Measurements from ENCODE around the gene RPE65.

Gene RPE65

DNA sequence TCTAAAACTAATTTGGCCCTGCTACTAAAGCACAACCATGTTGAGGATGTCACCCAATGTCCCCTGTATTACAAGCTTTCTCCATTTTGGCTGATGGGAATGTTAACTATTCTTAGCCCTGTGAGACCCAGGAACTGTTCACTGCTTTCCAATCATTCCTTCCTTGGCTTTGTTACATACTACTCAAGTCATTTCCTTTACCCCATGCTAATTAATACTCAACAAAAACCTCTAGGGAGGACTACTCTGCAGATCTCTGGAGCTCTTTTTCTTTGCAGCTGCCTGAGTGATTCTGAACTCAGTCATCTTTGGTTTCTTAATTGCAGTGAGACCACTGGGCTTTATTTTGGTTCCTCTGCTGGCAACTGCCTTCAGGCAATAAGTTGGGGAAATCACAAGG lies 23.3 kb upstream of the RPE65 start:
- no peak overlapping the region for H3K4me2 ChIP-seq (ENCODE audit: low read length)
- no peak overlapping the region for H3K4me3 ChIP-seq (ENCODE audit: low read depth, low read length)
- TF ChIP-seq, protein P1, sequence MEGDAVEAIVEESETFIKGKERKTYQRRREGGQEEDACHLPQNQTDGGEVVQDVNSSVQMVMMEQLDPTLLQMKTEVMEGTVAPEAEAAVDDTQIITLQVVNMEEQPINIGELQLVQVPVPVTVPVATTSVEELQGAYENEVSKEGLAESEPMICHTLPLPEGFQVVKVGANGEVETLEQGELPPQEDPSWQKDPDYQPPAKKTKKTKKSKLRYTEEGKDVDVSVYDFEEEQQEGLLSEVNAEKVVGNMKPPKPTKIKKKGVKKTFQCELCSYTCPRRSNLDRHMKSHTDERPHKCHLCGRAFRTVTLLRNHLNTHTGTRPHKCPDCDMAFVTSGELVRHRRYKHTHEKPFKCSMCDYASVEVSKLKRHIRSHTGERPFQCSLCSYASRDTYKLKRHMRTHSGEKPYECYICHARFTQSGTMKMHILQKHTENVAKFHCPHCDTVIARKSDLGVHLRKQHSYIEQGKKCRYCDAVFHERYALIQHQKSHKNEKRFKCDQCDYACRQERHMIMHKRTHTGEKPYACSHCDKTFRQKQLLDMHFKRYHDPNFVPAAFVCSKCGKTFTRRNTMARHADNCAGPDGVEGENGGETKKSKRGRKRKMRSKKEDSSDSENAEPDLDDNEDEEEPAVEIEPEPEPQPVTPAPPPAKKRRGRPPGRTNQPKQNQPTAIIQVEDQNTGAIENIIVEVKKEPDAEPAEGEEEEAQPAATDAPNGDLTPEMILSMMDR (IDR thresholded peaks at IDR 0.05) = no peak
- H3K9ac ChIP-seq = no peak overlapping the region
- no peaks in the 10 kb centered on the region for H3K4me1 ChIP-seq
- H2AFZ ChIP-seq = no peak overlapping the region
- no peaks in the 10 kb centered on the region for H3K36me3 ChIP-seq (ENCODE audit: control insufficient read depth, insufficient read depth, low read length)
- no peaks in the 10 kb centered on the region for H3K27me3 ChIP-seq (ENCODE audit: control insufficient read depth, insufficient read depth, low read length)
- H3K9me3 ChIP-seq (ENCODE audit: control insufficient read depth, low read length) = no peaks in the 10 kb centered on the region
- H3K79me2 ChIP-seq = no peaks in the 10 kb centered on the region
- H3K27ac ChIP-seq = no peak overlapping the region

DNA sequence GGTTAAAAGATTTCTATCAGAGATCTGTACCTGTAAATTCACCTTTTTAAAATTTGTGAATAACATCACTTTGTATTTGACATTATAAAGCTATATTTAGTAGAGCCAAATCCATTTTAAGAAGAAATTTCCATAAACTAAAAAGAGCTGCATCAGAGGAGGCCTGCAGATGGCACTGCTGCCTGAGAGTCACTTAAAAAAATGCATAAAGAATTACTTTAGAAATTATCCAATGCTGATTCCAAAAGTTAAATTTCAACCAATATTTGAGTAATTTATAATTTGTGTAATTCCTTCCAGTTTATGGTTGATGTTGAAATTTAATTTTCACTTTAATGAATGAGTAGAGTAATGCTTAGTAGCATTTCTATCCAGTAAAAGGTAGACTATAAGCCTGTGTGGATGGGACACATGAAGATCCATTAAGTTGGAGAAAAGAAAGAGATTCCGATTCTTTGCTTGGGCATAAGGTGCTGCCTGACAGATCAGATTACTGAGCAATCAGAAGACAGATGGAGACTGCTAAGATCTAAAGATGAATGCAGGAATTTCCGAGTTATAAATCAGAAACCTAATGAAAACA lies 20.7 kb upstream of the RPE65 start:
- H3K27ac ChIP-seq = no peak overlapping the region
- H3K4me2 ChIP-seq (ENCODE audit: low read length) = no peak overlapping the region
- no peak overlapping the region for H3K4me3 ChIP-seq (ENCODE audit: low read depth, low read length)
- H3K36me3 ChIP-seq (ENCODE audit: control insufficient read depth, insufficient read depth, low read length) = no peaks in the 10 kb centered on the region
- H3K27me3 ChIP-seq (ENCODE audit: control insufficient read depth, insufficient read depth, low read length) = no peaks in the 10 kb centered on the region
- no peaks in the 10 kb centered on the region for H3K4me1 ChIP-seq
- no peak overlapping the region for H3K9ac ChIP-seq
- H3K79me2 ChIP-seq = no peaks in the 10 kb centered on the region
- TF ChIP-seq, protein P1 (IDR thresholded peaks at IDR 0.05) = peak; percentile 42
- H2AFZ ChIP-seq = no peak overlapping the region
- no peaks in the 10 kb centered on the region for H3K9me3 ChIP-seq (ENCODE audit: control insufficient read depth, low read length)

DNA sequence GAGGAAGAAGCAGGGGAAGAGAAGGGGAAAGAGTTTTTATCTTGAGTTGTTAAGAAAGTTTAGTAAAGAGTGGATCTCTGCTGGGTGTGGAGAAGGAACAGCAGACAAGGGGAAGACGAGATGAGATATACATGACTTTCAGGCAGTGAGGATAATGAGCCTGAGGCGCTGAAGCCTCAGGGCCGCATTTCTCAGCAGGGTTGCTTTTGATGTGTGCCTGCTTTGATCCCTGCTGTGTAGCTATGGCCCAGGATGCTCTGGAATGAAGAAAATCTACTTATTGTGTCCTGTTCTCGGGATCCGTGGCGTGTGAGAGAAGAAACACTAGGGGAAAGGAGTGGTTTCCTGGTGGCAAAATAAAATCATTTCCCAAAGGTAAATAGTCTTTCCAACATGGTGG lies 15.1 kb upstream of the RPE65 start:
- Histone ChIP-seq H2AFZ (no peak overlapping the region), H3K27ac (no peak overlapping the region), H3K79me2 (no peaks in the 10 kb centered on the region), H3K9ac (no peak overlapping the region), H3K4me2 (ENCODE audit: low read length) (no peak overlapping the region), H3K4me3 (ENCODE audit: low read depth, low read length) (no peak overlapping the region), H3K36me3 (ENCODE audit: control insufficient read depth, insufficient read depth, low read length) (peaks cover 3% of the 10 kb centered on the region), H3K9me3 (ENCODE audit: control insufficient read depth, low read length) (no peaks in the 10 kb centered on the region), H3K27me3 (ENCODE audit: control insufficient read depth, insufficient read depth, low read length) (no peaks in the 10 kb centered on the region), H3K4me1 (no peaks in the 10 kb centered on the region)
- TF ChIP-seq, protein P1 (IDR thresholded peaks at IDR 0.05) = no peak

DNA sequence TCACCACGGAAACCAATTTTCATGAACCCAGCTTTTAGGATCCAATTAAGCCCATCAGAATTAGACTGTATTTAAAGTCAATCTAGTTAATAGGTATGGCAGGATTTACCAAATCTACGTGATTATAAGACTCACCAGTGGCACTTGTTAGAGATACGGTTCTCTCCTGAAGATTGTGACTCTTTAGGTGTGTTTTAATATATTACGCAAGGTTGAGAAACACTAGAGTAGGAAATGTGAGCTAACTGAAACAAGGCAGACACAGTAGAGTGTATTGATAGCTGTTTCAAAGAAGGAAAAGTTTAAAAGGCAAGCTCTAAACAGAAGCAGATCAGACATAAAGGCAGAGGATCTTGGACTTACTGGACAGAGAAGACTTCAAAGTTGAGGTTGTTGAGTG lies 11.2 kb upstream of the RPE65 start:
- TF ChIP-seq, protein P1 (IDR thresholded peaks at IDR 0.05) = no peak
- H3K27ac ChIP-seq = no peak overlapping the region
- H3K79me2 ChIP-seq = no peaks in the 10 kb centered on the region
- H3K36me3 ChIP-seq (ENCODE audit: control insufficient read depth, insufficient read depth, low read length) = peaks cover 3% of the 10 kb centered on the region
- no peak overlapping the region for H3K9ac ChIP-seq
- no peaks in the 10 kb centered on the region for H3K27me3 ChIP-seq (ENCODE audit: control insufficient read depth, insufficient read depth, low read length)
- no peaks in the 10 kb centered on the region for H3K4me1 ChIP-seq
- no peak overlapping the region for H3K4me2 ChIP-seq (ENCODE audit: low read length)
- H2AFZ ChIP-seq = no peak overlapping the region
- H3K4me3 ChIP-seq (ENCODE audit: low read depth, low read length) = no peak overlapping the region
- no peaks in the 10 kb centered on the region for H3K9me3 ChIP-seq (ENCODE audit: control insufficient read depth, low read length)

DNA sequence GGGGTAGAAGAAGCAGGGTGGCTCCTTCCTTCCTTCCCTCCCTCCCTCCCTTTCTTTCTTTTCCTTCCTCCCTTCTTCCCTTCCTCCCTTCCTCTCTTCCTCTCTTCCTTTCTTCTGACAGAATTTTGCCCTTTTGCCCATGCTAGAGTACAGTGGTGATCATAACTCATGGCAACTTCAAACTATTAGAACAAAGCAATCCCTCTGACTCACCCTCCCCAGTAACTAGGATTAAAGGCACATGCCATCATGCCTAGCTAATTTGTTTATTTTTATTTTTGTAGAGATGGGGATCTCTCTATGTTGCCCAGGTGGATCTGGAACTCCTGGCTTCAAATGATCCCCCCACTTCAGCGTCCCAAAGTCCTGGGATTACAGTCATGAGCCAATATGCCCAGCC lies 10.0 kb upstream of the RPE65 start:
- Histone ChIP-seq H2AFZ (no peak overlapping the region), H3K27me3 (ENCODE audit: control insufficient read depth, insufficient read depth, low read length) (no peaks in the 10 kb centered on the region), H3K4me3 (ENCODE audit: low read depth, low read length) (no peak overlapping the region), H3K4me2 (ENCODE audit: low read length) (no peak overlapping the region), H3K36me3 (ENCODE audit: control insufficient read depth, insufficient read depth, low read length) (peaks cover 3% of the 10 kb centered on the region), H3K9me3 (ENCODE audit: control insufficient read depth, low read length) (no peaks in the 10 kb centered on the region), H3K4me1 (no peaks in the 10 kb centered on the region), H3K27ac (no peak overlapping the region), H3K79me2 (no peaks in the 10 kb centered on the region), H3K9ac (no peak overlapping the region)
- TF ChIP-seq, protein P1 (IDR thresholded peaks at IDR 0.05) = no peak
